Thyroid gland (tissue), 4 donors: ENCODE results near the gene GLT8D1.

Experiments
- CTCF ChIP-seq, 6 experiments: fragments of 200-600 bp in 3 of 6; fragments of 450-650 bp in 3 of 6; sonication (generic) in 3 of 6; IDR thresholded peaks; one replicate each; pipeline ENCODE4 v1.5.1; 2016 to 2019; ENCODE audit warnings: antibody characterized with exemption in 6 of 6, mild to moderate bottlenecking in 2 of 6, inconsistent platforms in 1 of 6, moderate library complexity in 1 of 6
- POLR2A ChIP-seq, 2 donors: fragments of 450-650 bp; IDR thresholded peaks; one replicate each; pipeline ENCODE4 v1.6.1; 2017; ENCODE audit warnings: antibody characterized with exemption in 2 of 2, mild to moderate bottlenecking in 2 of 2, moderate library complexity in 1 of 2

- no peak for TF ChIP-seq CTCF (IDR thresholded peaks at IDR 0.05)
- TF ChIP-seq POLR2A (IDR thresholded peaks at IDR 0.05) = no peak
These were observed 9.6 kb downstream of the GLT8D1 start for GRCh38 chr3:52695798-52696671.
